Measurements from ENCODE around the gene IQCC. TPM values are rescaled to one million over a fixed set of nuclear protein-coding genes. Genes with fewer than 3 reads are reported as not detected.

The IQCC gene
- total RNA-seq = 1.1 and 1.8 TPM in 2 replicates

DNA sequence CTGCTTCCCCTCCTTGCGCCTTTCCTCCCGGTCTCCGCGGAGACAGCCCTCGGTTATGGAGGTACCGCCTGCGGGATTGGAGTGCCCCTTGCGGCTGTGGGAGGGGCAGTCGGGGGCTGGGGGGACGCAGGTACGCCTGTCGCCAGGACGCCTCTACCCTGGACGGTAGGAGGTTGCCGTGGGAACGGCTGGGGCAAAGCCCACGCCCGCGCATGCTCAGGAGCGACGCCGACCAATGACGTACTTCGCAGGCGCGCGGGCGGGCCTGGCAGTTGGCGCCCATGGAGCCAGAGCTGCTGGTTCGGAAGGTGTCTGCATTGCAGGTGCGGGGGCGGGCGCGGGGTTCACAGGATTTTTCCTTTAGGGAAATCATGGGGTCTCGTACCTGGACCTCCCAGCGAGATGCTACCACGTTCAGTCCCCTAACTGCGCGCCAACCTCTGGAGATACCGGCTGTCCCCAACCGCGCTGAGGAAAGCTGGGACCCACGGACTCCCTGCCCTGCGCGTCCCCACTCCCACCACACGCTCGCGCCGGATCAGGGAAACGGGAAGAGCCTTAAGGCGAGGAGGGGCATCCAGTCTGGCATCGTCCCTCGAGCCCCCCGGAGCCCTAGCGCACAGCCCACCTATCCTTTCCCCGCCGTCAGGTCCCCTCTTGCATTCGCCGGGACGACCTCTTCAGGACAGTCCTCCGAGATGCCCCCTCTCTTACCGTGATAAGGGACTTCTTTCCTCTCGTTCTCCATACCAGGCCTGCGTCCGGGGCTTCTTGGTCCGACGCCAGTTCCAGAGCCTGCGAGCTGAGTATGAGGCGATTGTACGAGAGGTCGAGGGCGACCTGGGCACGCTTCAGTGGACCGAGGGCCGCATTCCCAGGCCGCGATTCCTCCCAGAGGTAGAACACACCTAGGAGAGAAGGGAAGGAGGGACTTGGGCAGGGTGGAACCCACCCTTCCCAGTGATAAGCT is at the start of gene IQCC:
Gene IQCC (plus strand): TSS at position 271 of the 970 bp plus-strand sequence. CDS start 11 bp downstream, at position 282.

DNA sequence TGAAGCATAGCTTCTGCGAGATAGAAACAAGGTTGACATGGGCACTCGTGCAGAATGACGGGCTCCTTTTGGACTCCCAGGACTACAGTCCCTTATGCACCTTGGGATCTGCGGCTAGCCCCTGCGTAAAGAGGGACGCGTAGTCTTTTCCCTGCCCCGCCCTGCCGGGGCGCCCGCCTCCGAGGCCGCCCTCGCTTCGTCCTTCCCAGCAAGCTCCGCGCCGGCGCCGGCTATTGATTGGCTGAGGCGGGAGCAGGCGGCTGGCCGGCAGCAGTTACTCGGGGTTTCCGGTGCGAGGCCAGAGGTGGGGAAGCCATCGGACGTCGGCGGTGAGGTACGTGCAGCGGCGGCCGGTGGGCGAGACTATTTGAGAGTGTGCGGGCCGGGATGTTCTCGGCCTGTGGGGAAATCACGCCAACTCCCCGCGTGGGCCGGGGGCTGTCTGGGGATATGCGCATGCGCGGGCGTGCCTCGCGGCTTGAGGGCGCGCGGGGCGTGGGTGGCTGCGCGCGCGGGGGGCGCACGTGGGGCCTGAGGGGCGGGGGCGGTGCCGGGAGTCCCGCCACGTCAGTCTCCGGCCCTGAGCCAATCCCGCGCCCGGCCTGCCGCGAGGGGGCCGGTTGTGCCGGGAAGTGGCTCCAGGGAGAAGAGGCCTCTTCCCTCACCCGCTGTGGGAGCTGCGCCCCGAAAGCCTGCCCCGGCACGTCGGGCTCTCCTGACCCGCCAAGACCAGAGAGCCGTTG is 25.9 kb upstream of the IQCC start, which contains the start of gene TXLNA:
Gene TXLNA (plus strand): TSS at position 233 of the 743 bp plus-strand sequence. CDS start 671 bp downstream, outside the sequence.

DNA sequence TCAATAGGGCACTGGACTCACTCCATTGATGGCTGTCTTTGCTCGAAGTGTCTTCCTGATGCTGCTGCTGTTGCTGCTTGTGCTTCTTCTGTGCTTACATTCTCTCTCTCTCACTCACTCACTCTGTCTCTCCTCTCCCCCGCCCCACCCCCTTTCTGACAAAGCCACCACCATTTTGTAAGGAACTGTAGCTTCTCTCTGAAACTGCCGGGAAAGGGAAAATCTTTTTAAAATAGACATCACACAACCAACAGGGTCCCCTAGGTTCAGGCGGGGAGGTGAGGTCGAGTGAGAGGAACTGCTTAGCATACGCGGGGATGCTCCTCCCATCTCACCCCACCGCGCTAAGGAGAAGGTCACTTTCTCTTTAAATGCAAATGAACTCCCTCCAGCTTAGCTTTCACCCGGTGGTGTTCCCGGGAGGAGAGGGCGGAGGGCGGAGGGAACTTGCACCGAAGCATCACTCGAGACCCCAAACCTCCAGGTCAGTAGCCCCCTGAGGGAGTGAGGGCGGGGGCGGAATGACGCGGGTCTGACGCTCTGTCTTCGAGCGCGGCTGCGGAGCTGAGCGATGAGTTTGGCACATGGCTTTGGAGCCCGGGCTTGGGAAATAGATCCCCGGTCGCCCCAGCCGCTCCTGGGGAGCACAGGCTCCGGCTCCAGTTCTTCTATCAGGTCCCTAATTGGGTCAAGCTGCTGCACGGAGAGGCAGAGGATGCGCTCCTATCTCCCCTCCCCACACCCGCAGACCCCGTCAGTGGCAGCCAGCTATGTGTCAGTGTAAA is 5.1 kb upstream of the IQCC start, which contains the start of gene CCDC28B:
Gene CCDC28B (plus strand): TSS at position 370 of the 785 bp plus-strand sequence. CDS start 1,341 bp downstream, outside the sequence.

DNA sequence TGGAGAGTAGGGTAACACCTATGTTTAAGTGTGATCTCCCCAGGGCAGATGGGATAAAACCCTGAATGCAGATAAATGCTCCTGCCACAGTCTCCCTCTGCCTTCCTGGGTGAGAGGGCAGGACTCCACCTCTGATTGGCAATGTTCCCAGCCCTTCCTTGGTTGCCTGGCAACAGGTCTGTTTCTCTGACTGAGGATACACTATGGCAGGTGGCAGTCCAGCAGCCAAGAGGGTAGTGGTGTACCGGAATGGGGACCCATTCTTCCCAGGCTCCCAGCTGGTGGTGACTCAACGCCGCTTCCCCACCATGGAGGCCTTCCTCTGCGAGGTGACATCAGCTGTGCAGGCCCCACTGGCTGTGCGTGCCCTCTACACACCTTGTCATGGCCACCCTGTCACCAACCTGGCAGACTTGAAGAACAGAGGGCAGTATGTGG is 3.4 kb downstream of the IQCC start, which contains the start of gene DCDC2B:
Gene DCDC2B (plus strand): TSS at position 199 of the 438 bp plus-strand sequence. CDS start 5 bp downstream, at position 204.

DNA sequence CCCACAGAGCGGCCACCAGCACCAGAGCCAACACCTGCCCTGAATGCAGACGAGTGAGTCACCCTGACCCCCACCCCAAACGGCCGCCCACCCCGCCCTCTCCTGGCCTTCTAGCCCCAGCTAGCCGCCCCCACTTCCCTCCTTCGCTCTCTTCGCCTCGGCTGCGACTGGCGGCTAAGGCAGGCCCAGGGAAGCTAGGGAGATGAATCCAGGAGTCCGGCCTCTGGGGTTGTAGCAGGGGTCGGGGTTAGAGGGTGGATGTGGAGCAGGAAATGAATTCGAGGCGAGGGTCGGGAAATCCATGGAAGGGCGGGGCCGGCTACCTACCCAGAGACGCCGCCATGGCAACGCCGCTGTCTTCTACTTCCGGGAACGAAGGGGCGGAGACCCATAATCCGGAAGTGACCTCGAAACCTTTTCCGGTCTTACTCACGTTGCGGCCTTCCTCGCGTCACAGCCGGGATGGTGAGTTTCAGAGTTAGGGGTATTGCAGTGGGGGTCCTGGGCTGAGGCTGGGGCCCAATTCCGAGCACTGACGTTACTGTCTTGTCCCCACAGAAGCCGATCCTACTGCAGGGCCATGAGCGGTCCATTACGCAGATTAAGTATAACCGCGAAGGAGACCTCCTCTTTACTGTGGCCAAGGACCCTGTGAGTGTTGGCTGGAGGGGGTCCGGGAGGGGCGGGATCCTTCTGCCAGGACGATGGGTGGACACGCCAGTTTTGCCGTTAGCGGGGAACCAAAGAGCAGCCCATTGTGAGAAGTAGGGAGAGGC is 16.7 kb downstream of the IQCC start, which contains the start of the genes EIF3I and TMEM234:
Gene EIF3I (plus strand): TSS at position 428 of the 776 bp plus-strand sequence. CDS start 35 bp downstream, at position 463.
Gene TMEM234 (minus strand): TSS at position 374 of the 776 bp plus-strand sequence. CDS start 31 bp downstream, at position 343.

DNA sequence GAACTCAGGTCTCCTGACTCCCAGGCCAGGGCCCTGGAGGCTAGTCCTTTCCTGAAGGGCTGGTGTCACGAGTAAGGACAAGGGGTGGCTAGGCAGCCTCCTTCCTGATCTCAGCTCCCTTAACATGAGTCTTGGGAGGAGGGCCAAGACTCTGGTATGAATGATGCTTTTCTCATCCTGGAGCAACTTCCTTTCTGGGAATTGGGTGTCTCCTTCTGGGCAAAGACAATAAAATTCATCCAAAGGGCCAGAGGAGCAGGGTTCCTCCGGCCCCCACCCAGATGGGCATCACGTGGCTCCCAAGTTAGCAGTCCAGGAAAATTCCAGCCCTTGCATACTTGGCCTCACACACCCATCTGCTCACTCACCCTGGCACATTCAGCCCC is 41.4 kb downstream of the IQCC start, which contains the start of gene FAM167B:
Gene FAM167B (plus strand): TSS at position 335 of the 386 bp plus-strand sequence. CDS start 200 bp downstream, outside the sequence.

DNA sequence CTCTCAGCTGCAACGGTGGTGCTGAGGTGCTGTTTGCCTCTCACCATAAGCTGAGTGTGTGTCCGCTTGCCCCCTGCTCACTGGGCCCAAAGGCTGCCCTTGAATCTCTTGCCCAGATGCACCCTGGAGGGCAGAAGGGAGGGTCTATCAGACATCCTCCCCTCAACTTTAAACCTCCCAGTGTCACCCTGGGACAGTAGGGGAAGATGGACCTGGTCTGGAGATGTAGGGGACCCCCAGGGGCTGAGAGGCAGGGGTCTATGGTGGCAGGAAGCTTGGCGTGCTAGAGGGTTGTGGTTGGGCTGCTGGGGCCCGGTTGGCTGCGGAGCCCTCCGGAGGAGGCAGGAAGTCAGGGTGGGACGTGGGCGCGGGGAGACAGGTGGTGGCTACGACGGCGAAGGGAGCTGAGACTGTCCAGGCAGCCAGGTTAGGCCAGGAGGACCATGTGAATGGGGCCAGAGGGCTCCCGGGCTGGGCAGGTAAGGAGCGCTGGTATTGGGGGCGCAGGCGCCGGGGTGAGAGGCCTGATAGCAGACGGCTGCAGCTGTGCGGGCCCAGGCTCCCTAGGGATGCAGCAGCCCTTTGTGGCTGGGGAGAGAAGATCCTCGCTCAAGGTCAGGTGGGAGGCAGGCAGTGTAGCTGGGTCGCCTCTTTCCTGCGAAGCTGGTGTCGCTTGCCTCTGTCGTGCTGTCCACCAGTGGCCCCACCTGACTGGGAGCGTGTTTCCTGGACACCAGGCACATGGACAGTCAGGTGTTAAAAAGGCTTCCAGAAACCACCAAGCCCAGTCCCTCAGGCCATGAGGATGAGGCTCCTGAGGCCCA is 45.6 kb downstream of the IQCC start, which contains the start of gene LCK:
Gene LCK (plus strand): TSS at position 373 of the 824 bp plus-strand sequence. CDS start 23,065 bp downstream, outside the sequence.

Other genes starting within 250 kb of the IQCC start
- gene KHDRBS1, start 191.8 kb upstream of the IQCC start, total RNA-seq = 50.5 and 93.7 TPM in 2 replicates
- 9.2 and 13.5 TPM in 2 replicates for gene TMEM39B, start 132.7 kb upstream of the IQCC start, total RNA-seq
- 18.9 and 39.8 TPM in 2 replicates for gene KPNA6, start 97.6 kb upstream of the IQCC start, total RNA-seq
- gene TXLNA, start 26.0 kb upstream of the IQCC start, total RNA-seq = 54.2 and 71.9 TPM in 2 replicates
- 13.9 and 16.3 TPM in 2 replicates for gene CCDC28B, start 5.1 kb upstream of the IQCC start, total RNA-seq
- gene DCDC2B, start 3.4 kb downstream of the IQCC start, total RNA-seq = not detected in 2 replicates
- 10.7 and 13.8 TPM in 2 replicates for gene TMEM234, start 16.7 kb downstream of the IQCC start, total RNA-seq
- 260 and 269 TPM in 2 replicates for gene EIF3I, start 16.7 kb downstream of the IQCC start, total RNA-seq
- gene FAM167B, start 41.6 kb downstream of the IQCC start, total RNA-seq = 7.8 and 23.5 TPM in 2 replicates
- gene LCK, start 45.6 kb downstream of the IQCC start, total RNA-seq = 0.16 TPM in 1 of 2 replicates, not detected in the other
- 175 and 184 TPM in 2 replicates for gene HDAC1, start 86.4 kb downstream of the IQCC start, total RNA-seq
- gene MARCKSL1, start 130.6 kb downstream of the IQCC start, total RNA-seq = 63.9 and 129 TPM in 2 replicates
- gene FAM229A, start 156.8 kb downstream of the IQCC start, total RNA-seq = 0.65 and 1.4 TPM in 2 replicates
- 0.13 TPM in 1 of 2 replicates, not detected in the other for gene TSSK3, start 156.9 kb downstream of the IQCC start, total RNA-seq
- gene BSDC1, start 188.8 kb downstream of the IQCC start, total RNA-seq = 40.8 and 65.2 TPM in 2 replicates